ENCODE results near the gene PIAS1. TPM values are rescaled to one million over a fixed set of nuclear protein-coding genes. Genes with fewer than 3 reads are reported as not detected.

The PIAS1 gene
- total RNA-seq, 1 donor from 2014 or later, result 29.4 TPM

DNA sequence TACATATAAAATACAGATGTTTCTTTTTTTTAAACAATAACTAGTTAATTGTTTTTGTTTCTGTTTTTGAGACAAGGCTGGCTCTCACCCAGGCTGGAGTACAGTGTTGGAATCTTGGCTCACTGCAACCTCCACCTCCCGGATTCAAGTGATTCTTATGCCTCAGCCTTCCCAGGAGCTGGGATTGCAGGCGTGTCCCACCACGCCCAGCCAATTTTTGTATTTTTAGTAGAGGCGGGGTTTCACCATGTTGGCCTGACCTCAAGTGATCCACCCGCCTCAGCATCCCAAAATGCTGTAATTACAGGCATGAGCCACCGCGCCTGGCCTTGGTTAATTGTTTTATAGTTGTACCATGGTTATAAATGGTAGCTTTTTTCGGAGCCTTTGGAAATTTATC is 72.3 kb downstream of the PIAS1 start:
- intact Hi-C loops (cut with micrococcal nuclease), result no loop called here
- peaks cover 18% of the 10 kb centered on the region for H3K36me3 Mint-ChIP-seq (ENCODE audit: low read depth)
- H3K9me3 Mint-ChIP-seq, result no peaks in the 10 kb centered on the region
- no peaks in the 10 kb centered on the region for H3K4me1 Mint-ChIP-seq
- no peaks in the 10 kb centered on the region for H3K27me3 Mint-ChIP-seq
- no peak for DNase-seq
- no peak overlapping the region for H3K4me3 Mint-ChIP-seq
- no peak overlapping the region for H3K27ac Mint-ChIP-seq

DNA sequence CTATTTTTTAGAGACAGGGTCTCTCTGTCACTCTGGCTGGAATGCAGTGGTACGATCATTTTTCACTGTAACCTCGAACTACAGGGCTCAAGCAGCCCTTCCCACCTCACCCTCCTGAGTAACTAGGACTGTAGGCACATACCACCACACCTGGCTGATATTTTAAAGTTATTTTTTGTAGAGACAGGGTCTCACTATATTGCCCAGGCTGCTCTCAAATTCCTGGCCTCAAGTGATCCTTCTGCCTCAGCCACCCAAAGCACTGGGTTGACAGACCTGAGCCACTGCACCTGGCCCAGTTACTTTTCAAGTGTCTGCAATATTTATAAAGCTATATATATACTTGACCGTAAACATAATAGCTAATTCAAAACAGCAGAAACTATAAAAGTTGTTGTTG is 75.0 kb downstream of the PIAS1 start:
- H3K4me3 Mint-ChIP-seq, result no peak overlapping the region
- no peaks in the 10 kb centered on the region for H3K9me3 Mint-ChIP-seq
- intact Hi-C loops (cut with micrococcal nuclease), result no loop called here
- H3K4me1 Mint-ChIP-seq, result no peaks in the 10 kb centered on the region
- H3K36me3 Mint-ChIP-seq (ENCODE audit: low read depth), result peaks cover 6% of the 10 kb centered on the region
- H3K27ac Mint-ChIP-seq, result no peak overlapping the region
- no peak for DNase-seq
- no peaks in the 10 kb centered on the region for H3K27me3 Mint-ChIP-seq

DNA sequence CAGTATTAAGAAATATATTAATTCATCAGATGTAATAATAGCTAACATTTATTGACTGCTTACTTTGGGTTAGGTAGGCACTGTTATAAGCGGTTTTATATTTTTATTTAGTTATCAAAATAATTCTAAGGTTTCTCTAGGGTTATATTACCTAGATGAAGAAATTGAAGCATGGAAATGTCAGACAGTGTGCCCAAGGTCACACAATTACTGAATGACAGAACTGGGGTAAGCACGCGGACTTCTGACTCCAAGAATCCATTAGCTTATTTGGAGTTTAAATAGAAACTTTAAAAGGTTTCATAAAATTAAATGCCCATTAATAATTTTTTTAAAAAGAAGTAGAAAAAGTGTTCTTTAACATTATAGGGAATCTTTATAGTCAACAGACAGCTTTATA is 76.7 kb downstream of the PIAS1 start:
- H3K27ac Mint-ChIP-seq, result no peak overlapping the region
- peaks cover 2% of the 10 kb centered on the region for H3K36me3 Mint-ChIP-seq (ENCODE audit: low read depth)
- H3K4me3 Mint-ChIP-seq, result no peak overlapping the region
- no peaks in the 10 kb centered on the region for H3K27me3 Mint-ChIP-seq
- no peaks in the 10 kb centered on the region for H3K9me3 Mint-ChIP-seq
- no peak for DNase-seq
- no peaks in the 10 kb centered on the region for H3K4me1 Mint-ChIP-seq
- intact Hi-C loops (cut with micrococcal nuclease), result no loop called here

DNA sequence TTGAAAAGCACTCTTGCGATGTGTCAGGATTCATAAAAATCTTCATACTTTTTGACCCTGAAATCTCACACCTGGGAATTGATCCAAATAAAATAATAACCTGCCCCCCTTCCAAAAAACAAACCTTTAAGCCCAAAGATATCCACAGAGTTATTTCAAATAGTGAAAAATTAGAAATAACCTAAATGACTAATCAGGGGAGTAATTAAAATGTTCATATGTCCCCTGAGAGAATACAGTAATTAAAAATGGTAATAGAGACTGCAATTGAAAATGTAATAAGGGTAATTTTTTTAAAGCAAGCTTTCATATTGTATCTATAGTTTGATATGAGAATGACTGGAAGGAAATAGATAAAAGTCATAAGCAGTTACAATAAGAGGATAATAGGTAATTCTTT is 83.0 kb downstream of the PIAS1 start:
- no peak overlapping the region for H3K27ac Mint-ChIP-seq
- H3K36me3 Mint-ChIP-seq (ENCODE audit: low read depth), result peaks cover 4% of the 10 kb centered on the region
- H3K4me3 Mint-ChIP-seq, result no peak overlapping the region
- H3K9me3 Mint-ChIP-seq, result no peaks in the 10 kb centered on the region
- intact Hi-C loops (cut with micrococcal nuclease), result no loop called here
- no peaks in the 10 kb centered on the region for H3K27me3 Mint-ChIP-seq
- peaks cover 3% of the 10 kb centered on the region for H3K4me1 Mint-ChIP-seq
- DNase-seq, result no peak

DNA sequence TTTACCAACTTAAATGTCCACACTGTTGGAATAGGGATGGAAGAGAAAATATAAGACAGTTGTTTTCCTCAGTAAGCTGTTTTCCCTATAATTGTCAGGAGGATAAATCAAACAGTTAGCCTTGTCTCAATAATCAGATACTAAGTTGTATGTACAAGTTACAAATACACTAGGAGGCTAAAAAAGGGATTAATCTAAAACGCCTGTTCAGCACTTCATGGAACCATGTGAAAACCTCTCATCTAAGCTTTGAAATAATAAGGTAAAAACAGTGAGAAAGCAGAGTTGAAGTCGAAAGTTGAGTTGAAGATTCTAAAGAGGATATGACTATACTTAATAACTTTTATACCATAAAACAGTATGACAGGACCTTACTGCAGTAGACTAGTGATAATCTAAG is 89.0 kb downstream of the PIAS1 start:
- intact Hi-C loops (cut with micrococcal nuclease), result no loop called here
- peaks cover 21% of the 10 kb centered on the region for H3K36me3 Mint-ChIP-seq (ENCODE audit: low read depth)
- H3K27me3 Mint-ChIP-seq, result no peaks in the 10 kb centered on the region
- H3K4me3 Mint-ChIP-seq, result no peak overlapping the region
- H3K27ac Mint-ChIP-seq, result no peak overlapping the region
- peaks cover 9% of the 10 kb centered on the region for H3K4me1 Mint-ChIP-seq
- no peak for DNase-seq
- H3K9me3 Mint-ChIP-seq, result no peaks in the 10 kb centered on the region

DNA sequence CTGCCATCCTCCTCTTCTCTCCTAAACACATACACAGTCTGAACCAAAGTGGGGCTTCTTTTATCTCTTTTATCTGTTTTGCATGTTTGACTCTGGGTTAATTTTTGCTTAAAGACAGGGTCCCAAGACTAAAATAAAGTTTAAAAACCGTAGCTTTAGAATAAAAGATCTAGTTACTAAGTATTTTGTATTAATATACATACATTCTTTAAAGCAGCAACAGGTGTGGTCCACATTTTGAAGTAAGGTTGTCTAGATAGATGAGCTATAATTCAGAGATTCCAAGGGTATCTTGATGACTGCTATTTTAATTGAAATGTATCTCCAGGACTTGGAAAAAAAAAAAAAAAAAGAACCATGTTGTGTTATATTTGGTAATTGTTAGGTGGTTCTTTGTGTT is 89.7 kb downstream of the PIAS1 start:
- Mint-ChIP-seq H3K9me3 (no peaks in the 10 kb centered on the region), H3K36me3 (ENCODE audit: low read depth) (peaks cover 20% of the 10 kb centered on the region), H3K4me3 (no peak overlapping the region), H3K27ac (no peak overlapping the region), H3K27me3 (no peaks in the 10 kb centered on the region), H3K4me1 (peaks cover 8% of the 10 kb centered on the region)
- DNase-seq, result no peak
- intact Hi-C loops (cut with micrococcal nuclease), result no loop called here

DNA sequence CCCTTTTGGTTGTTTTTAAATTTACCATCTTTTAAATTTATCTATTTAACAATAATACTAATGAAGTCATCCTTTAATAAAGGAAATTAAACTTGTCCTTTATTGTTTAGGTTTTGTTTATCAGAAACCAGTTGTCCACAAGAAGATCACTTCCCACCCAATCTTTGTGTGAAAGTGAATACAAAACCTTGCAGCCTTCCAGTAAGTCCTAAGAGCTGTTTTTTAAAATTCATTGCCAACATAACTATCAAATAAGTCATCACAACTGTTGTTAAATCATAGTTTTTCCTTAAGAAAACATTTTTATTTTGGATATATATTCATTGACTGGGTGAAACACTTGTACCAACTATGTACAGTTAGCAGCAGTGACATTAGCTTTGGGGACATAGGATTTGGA is 91.6 kb downstream of the PIAS1 start:
- intact Hi-C loops (cut with micrococcal nuclease), result no loop called here
- no peak overlapping the region for H3K27ac Mint-ChIP-seq
- no peak overlapping the region for H3K4me3 Mint-ChIP-seq
- peaks cover 23% of the 10 kb centered on the region for H3K36me3 Mint-ChIP-seq (ENCODE audit: low read depth)
- no peak for DNase-seq
- no peaks in the 10 kb centered on the region for H3K9me3 Mint-ChIP-seq
- H3K4me1 Mint-ChIP-seq, result peaks cover 10% of the 10 kb centered on the region
- no peaks in the 10 kb centered on the region for H3K27me3 Mint-ChIP-seq

DNA sequence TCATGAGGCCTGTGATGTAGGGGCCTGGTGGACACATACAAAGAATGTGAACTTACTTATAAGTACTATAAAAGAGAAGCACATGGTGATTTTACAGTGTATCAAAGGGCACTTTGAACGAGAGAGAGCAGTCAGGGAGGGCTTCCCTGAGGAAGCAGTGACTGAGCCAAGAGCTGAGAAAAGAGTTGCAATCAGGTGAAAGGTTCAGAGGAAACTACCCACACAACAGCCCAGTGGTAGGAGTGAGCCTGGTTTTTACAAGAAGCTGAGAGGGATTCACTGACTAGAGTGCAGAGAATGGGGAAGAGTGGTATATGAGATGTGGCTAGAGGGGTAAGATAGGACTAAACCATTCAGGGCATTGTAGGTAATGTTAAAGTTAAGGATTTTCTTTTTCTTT is 93.9 kb downstream of the PIAS1 start:
- H3K27me3 Mint-ChIP-seq, result no peaks in the 10 kb centered on the region
- H3K4me3 Mint-ChIP-seq, result no peak overlapping the region
- peaks cover 31% of the 10 kb centered on the region for H3K36me3 Mint-ChIP-seq (ENCODE audit: low read depth)
- peaks cover 10% of the 10 kb centered on the region for H3K4me1 Mint-ChIP-seq
- intact Hi-C loops (cut with micrococcal nuclease), result no loop called here
- DNase-seq, result no peak
- H3K27ac Mint-ChIP-seq, result no peak overlapping the region
- H3K9me3 Mint-ChIP-seq, result no peaks in the 10 kb centered on the region

DNA sequence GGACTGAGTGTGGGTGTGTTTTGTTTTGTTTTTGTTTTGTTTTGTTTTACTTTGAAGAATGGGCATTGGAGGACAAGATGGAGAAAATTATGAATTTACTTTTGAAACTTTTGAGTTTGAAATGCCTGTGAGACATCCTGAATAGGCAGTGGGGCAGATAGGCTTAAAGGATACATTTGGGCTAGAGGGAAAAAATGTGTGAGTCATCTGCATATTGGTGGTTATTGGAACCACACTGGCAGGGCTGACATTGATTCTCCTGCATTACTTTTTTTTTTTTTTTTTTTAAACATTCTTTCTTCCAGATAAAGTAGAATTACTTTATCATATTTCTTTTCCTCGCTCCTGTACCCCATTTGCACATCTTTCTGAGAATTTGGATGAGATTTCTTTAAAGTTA is 94.9 kb downstream of the PIAS1 start:
- Mint-ChIP-seq H3K4me1 (peaks cover 10% of the 10 kb centered on the region), H3K4me3 (no peak overlapping the region), H3K27me3 (no peaks in the 10 kb centered on the region), H3K36me3 (ENCODE audit: low read depth) (peaks cover 32% of the 10 kb centered on the region), H3K9me3 (no peaks in the 10 kb centered on the region), H3K27ac (peak overlapping the region; percentile 8)
- intact Hi-C loops (cut with micrococcal nuclease), result no loop called here
- no peak for DNase-seq

DNA sequence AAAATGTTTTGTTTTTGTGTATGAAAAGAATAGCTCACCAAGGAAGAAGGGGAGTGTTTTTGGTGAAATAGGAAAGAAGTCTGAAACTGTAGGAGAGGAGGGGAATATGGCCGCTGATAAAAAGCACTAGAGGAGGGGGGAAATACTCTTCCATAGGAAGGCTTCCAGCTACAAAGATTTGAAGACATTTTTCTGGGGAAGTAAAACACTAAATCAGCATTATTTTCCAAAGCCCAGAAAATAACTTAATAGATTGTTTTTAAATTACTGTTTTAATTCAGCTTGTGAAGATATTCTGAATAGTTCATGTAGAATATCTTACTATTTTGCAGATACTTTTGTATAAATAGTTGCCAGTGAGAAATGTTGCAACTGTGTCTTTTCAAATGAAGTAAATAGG is 96.1 kb downstream of the PIAS1 start:
- no peak for DNase-seq
- H3K36me3 Mint-ChIP-seq (ENCODE audit: low read depth), result peaks cover 39% of the 10 kb centered on the region
- H3K27me3 Mint-ChIP-seq, result no peaks in the 10 kb centered on the region
- peaks cover 10% of the 10 kb centered on the region for H3K4me1 Mint-ChIP-seq
- H3K4me3 Mint-ChIP-seq, result no peak overlapping the region
- H3K27ac Mint-ChIP-seq, result no peak overlapping the region
- no peaks in the 10 kb centered on the region for H3K9me3 Mint-ChIP-seq
- intact Hi-C loops (cut with micrococcal nuclease), result no loop called here

DNA sequence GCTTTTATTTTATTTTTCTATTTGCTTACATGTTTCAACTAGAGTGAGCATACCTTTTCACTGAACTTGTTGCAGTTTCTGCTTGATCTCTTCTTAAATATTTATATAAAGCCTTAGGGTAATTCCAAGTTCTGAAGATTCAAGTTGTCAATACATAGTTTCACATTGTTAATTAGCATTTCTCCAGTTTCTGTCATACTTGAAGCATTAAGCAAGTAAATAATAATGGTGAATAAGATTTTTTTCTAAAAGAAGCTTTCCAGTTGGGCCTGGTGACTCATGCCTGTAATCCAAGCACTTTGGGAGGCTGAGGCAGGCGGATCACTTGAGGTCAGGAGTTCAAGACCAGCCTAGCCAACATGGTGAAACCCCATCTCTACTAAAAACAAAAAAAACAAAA is 97.2 kb downstream of the PIAS1 start:
- Mint-ChIP-seq H3K27ac (no peak overlapping the region), H3K4me1 (peaks cover 10% of the 10 kb centered on the region), H3K36me3 (ENCODE audit: low read depth) (peaks cover 35% of the 10 kb centered on the region), H3K27me3 (no peaks in the 10 kb centered on the region), H3K4me3 (no peak overlapping the region), H3K9me3 (no peaks in the 10 kb centered on the region)
- DNase-seq, result no peak
- intact Hi-C loops (cut with micrococcal nuclease), result no loop called here

DNA sequence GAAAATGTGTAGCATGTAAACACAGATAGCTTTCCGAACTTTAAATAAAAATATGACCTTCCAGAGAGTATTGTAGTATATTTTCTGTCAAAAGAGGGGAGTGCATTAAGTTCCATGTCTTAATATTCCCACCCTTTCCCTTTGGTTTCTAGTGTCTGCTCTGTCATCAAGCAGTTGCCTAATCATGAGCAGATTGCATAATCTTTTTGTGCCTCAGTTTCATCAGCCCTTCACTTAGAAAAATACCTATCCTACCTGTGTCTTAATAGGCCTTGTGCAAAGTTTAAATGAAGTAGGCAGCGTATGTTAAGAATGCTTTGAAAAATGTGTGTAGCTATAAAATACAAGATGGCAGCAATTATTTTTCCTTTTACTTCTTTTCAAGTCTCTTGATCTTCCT is 98.2 kb downstream of the PIAS1 start:
- intact Hi-C loops (cut with micrococcal nuclease), result no loop called here
- H3K4me3 Mint-ChIP-seq, result no peak overlapping the region
- no peaks in the 10 kb centered on the region for H3K27me3 Mint-ChIP-seq
- peaks cover 26% of the 10 kb centered on the region for H3K36me3 Mint-ChIP-seq (ENCODE audit: low read depth)
- peaks cover 8% of the 10 kb centered on the region for H3K4me1 Mint-ChIP-seq
- no peak overlapping the region for H3K27ac Mint-ChIP-seq
- no peak for DNase-seq
- H3K9me3 Mint-ChIP-seq, result no peaks in the 10 kb centered on the region

DNA sequence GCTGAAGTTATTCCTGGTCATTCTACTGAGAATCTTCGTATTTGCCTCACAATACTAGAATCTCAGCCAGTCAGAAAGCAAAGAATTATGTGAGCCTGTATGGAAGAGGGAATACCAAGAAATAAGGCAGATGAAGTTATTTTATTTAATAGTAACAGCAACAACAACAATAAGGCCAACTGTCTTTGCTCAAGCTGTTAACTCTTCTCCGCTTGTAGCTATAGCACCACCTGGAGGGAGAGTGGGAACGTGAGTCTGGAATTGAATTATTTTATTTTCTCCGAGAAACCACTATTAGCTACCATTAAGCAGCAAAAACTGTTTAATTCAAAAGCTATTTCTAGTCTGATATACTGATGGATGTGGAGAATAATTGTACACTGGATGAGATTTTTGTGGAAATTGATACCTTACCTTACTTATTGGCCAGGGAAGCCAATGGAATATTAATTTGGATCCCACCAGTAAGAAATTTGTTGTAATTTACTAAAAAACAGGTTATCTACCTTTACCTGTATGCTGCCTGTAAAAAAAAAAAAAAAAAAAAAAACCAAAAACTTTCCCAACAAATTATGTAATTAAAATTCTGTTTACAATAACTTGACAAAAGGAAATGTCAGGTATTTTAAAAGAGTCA is 100.9 kb downstream of the PIAS1 start:
- no peaks in the 10 kb centered on the region for H3K4me1 Mint-ChIP-seq
- H3K9me3 Mint-ChIP-seq, result no peaks in the 10 kb centered on the region
- H3K27me3 Mint-ChIP-seq, result no peaks in the 10 kb centered on the region
- H3K27ac Mint-ChIP-seq, result no peak overlapping the region
- peaks cover 20% of the 10 kb centered on the region for H3K36me3 Mint-ChIP-seq (ENCODE audit: low read depth)
- peak; percentile 63 for DNase-seq
- no peak overlapping the region for H3K4me3 Mint-ChIP-seq
- intact Hi-C loops (cut with micrococcal nuclease), result loop anchor here (2.0 kb wide), 1 partner anchor 292 kb away; no protein-coding TSS in a partner anchor

DNA sequence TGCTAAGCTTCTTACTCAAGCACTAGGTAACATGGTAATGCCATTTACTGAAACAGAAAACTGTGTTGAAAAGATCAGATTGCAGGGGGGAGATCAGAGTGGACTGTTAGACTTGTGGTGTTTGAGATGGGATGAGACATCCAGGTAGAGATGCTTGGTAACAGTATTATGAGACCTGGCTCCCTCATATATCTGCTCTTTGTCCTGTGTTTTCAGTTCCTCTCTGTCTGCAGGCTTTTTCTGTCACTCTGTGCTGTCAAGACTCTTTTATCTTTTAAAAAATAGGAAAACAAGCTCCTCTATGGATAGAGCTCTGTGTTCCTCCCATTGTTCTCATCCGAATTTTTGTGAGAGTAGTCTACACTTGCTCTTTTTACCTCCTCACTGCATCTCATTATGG is 103.0 kb downstream of the PIAS1 start:
- DNase-seq, result no peak
- Mint-ChIP-seq H3K27ac (no peak overlapping the region), H3K36me3 (ENCODE audit: low read depth) (peaks cover 30% of the 10 kb centered on the region), H3K9me3 (no peaks in the 10 kb centered on the region), H3K4me1 (no peaks in the 10 kb centered on the region), H3K4me3 (no peak overlapping the region), H3K27me3 (no peaks in the 10 kb centered on the region)
- intact Hi-C loops (cut with micrococcal nuclease), result no loop called here

DNA sequence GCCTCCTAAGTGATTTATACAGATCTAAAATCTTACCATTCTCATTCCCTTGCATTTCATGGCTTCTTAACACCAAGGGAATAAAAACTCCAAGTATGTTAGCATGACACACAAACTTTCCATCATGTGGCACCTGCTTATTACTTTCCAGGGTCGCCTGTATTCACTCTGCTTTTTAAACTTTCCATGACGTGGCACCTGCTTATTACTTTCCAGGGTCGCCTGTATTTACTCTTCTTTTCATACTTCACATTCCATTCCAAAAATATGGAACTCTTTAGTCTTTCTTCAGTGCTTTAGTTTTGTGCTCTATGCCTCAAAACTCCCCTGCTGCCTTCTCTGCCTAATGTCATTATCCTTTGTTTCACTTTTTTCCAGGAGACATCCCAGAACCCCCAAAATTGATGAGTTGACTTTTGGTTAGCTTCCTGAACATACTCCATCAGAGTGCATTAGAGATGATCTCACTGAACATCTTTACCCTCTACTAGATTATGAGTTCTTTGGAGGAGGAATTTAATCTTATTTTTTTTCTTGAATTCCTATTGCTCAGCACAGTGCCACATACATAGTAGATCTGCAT is 104.0 kb downstream of the PIAS1 start:
- peaks cover 30% of the 10 kb centered on the region for H3K36me3 Mint-ChIP-seq (ENCODE audit: low read depth)

More for the DNA sequence above, 104.0 kb downstream of the PIAS1 start:
- no peak overlapping the region for H3K4me3 Mint-ChIP-seq
- H3K4me1 Mint-ChIP-seq, result no peaks in the 10 kb centered on the region
- H3K9me3 Mint-ChIP-seq, result no peaks in the 10 kb centered on the region
- intact Hi-C loops (cut with micrococcal nuclease), result no loop called here
- no peak overlapping the region for H3K27ac Mint-ChIP-seq
- no peak for DNase-seq
- no peaks in the 10 kb centered on the region for H3K27me3 Mint-ChIP-seq
